CD14-positive monocyte (primary cell): ENCODE results near the gene RAB3C. TPM values are rescaled to one million over a fixed set of nuclear protein-coding genes. Genes with fewer than 3 reads are reported as not detected.

Source experiments
- DNase-seq, 3 donors: peaks; one replicate each; pipeline ENCODE4 v3.0.0-alpha.2; 2011 to 2022
- H2AFZ ChIP-seq: 2 replicates; pipeline ENCODE4 v1.6.0; 2012; ENCODE audit warnings: mild to moderate bottlenecking, low read depth, low read length, inconsistent platforms; ENCODE audit not compliant: insufficient read depth, poor library complexity, severe bottlenecking
- H3K27ac ChIP-seq, 2 donors: 1 replicate in 1 of 2; 2 replicates in 1 of 2; pipeline ENCODE4 v1.5.1; 2012 to 2013; ENCODE audit warnings: low read length in 2 of 2, control low read depth in 1 of 2, inconsistent platforms in 1 of 2, low read depth in 1 of 2, mild to moderate bottlenecking in 1 of 2
- H3K27me3 ChIP-seq, 2 donors: one replicate each; pipeline versions ENCODE4 v1.6.0 to v1.6.1; 2011 to 2013; ENCODE audit warnings: low read length in 2 of 2; ENCODE audit not compliant: control insufficient read depth in 2 of 2, insufficient read depth in 2 of 2
- H3K36me3 ChIP-seq, 2 donors: replicated peaks in 1 of 2; 1 replicate in 1 of 2; 2 replicates in 1 of 2; pipeline versions ENCODE4 v1.5.1 to v1.6.1; 2012 to 2013; ENCODE audit warnings: low read length in 2 of 2, control low read depth in 1 of 2, inconsistent platforms in 1 of 2, mild to moderate bottlenecking in 1 of 2; ENCODE audit not compliant: insufficient read depth in 2 of 2, control insufficient read depth in 1 of 2
- H3K4me1 ChIP-seq, 2 donors: 1 replicate in 1 of 2; 2 replicates in 1 of 2; pipeline versions ENCODE4 v1.5.1 to v1.6.1; 2012 to 2013; ENCODE audit warnings: low read length in 2 of 2, control low read depth in 1 of 2, inconsistent platforms in 1 of 2, mild to moderate bottlenecking in 1 of 2, moderate library complexity in 1 of 2; ENCODE audit not compliant: insufficient read depth in 2 of 2, control insufficient read depth in 1 of 2
- H3K4me2 ChIP-seq: replicated peaks from 2 replicates; pipeline ENCODE3; 2012; ENCODE audit warnings: low read length, moderate library complexity, mild to moderate bottlenecking; ENCODE audit not compliant: poor library complexity, severe bottlenecking; ENCODE audit errors: extremely low read depth
- H3K4me3 ChIP-seq, 3 experiments: fragments of 200-600 bp in 1 of 3; sonication (generic) in 1 of 3; replicated peaks in 1 of 3; 1 replicate in 2 of 3; 2 replicates in 1 of 3; pipeline ENCODE4 v1.5.1; 2011 to 2013; ENCODE audit warnings: low read length in 3 of 3, mild to moderate bottlenecking in 3 of 3, control low read depth in 2 of 3, low read depth in 2 of 3, inconsistent platforms in 1 of 3, moderate library complexity in 1 of 3
- H3K79me2 ChIP-seq: 2 replicates; pipeline ENCODE4 v1.6.0; 2012; ENCODE audit warnings: mild to moderate bottlenecking, control low read depth, inconsistent platforms, low read length, moderate library complexity; ENCODE audit not compliant: insufficient read depth
- H3K9ac ChIP-seq: 2 replicates; pipeline ENCODE4 v1.6.0; 2017; ENCODE audit warnings: low read length, mild to moderate bottlenecking; ENCODE audit not compliant: insufficient read depth, poor library complexity, severe bottlenecking
- H3K9me3 ChIP-seq, 2 donors: replicated peaks in 1 of 2; 1 replicate in 1 of 2; 2 replicates in 1 of 2; pipeline versions ENCODE4 v1.5.1 to v1.6.1; 2012 to 2013; ENCODE audit warnings: low read length in 2 of 2, control low read depth in 1 of 2; ENCODE audit not compliant: control insufficient read depth in 1 of 2, insufficient read depth in 1 of 2
- H4K20me1 ChIP-seq: 2 replicates; pipeline ENCODE4 v1.6.0; 2012; ENCODE audit warnings: mild to moderate bottlenecking, low read length, control low read depth, moderate library complexity; ENCODE audit not compliant: insufficient read depth
- H3K27ac Mint-ChIP-seq, 7 donors: one replicate each; pipeline ENCODE4 v1.8.0; 2020; ENCODE audit warnings: mild to moderate bottlenecking in 7 of 7, mixed read lengths in 7 of 7, moderate library complexity in 6 of 7, inconsistent platforms in 2 of 7
- H3K27me3 Mint-ChIP-seq, 3 donors: one replicate each; pipeline ENCODE4 v1.8.0; 2021 to 2022; ENCODE audit warnings: low read depth in 3 of 3, mild to moderate bottlenecking in 3 of 3, mixed read lengths in 3 of 3, moderate library complexity in 3 of 3, inconsistent platforms in 1 of 3
- H3K36me3 Mint-ChIP-seq, 2 donors: one replicate each; pipeline ENCODE4 v1.8.0; 2020; ENCODE audit warnings: mixed read lengths in 2 of 2, inconsistent platforms in 1 of 2, mild to moderate bottlenecking in 1 of 2
- H3K4me1 Mint-ChIP-seq: one replicate; pipeline ENCODE4 v1.8.0; 2020; ENCODE audit warnings: mild to moderate bottlenecking, mixed read lengths
- H3K4me3 Mint-ChIP-seq, 2 donors: one replicate each; pipeline ENCODE4 v1.8.0; 2020; ENCODE audit warnings: mild to moderate bottlenecking in 2 of 2, mixed read lengths in 2 of 2, moderate library complexity in 1 of 2
- H3K9me3 Mint-ChIP-seq, 7 donors: one replicate each; pipeline ENCODE4 v1.8.0; 2020 to 2022; ENCODE audit warnings: mixed read lengths in 7 of 7, mild to moderate bottlenecking in 6 of 7, moderate library complexity in 6 of 7, inconsistent platforms in 2 of 7
- CTCF ChIP-seq: fragments of 200-600 bp; IDR thresholded peaks from one replicate; pipeline ENCODE4 v1.8.0; 2022; ENCODE audit warnings: antibody characterized with exemption, mild to moderate bottlenecking
- WGBS: methylation state at CpG from one replicate; pipeline ENCODE4 v1.1.5; 2013; ENCODE audit warnings: missing lambda C conversion rate; ENCODE audit not compliant: insufficient coverage; 5-methylcytosine and 5-hydroxymethylcytosine counted together
- intact Hi-C, 2 donors: fragments of 100-400 bp; cut with micrococcal nuclease; formaldehyde crosslinking; loops; one replicate each; pipeline versions ENCODE4 v1.15.0 to v1.15.1; 2023
- polyA plus RNA-seq, 3 donors: library from polyadenylated mRNA; depleted of rRNA in 1 of 3; unstranded in 2 of 3; stranded (reverse) in 1 of 3; fragments of 300-500 nt in 2 of 3; fragments of >200 nt in 1 of 3; fragmentation: Illumina TruSeq in 2 of 3; gene quantifications; 1 replicate in 2 of 3; 2 replicates in 1 of 3; pipeline ENCODE4 v1.2.3, GENCODE V29; 2012 to 2021

RAB3C gene
- polyA plus RNA-seq, 3 donors = under 0.01 to 0.81 TPM; not detected in 1

DNA sequence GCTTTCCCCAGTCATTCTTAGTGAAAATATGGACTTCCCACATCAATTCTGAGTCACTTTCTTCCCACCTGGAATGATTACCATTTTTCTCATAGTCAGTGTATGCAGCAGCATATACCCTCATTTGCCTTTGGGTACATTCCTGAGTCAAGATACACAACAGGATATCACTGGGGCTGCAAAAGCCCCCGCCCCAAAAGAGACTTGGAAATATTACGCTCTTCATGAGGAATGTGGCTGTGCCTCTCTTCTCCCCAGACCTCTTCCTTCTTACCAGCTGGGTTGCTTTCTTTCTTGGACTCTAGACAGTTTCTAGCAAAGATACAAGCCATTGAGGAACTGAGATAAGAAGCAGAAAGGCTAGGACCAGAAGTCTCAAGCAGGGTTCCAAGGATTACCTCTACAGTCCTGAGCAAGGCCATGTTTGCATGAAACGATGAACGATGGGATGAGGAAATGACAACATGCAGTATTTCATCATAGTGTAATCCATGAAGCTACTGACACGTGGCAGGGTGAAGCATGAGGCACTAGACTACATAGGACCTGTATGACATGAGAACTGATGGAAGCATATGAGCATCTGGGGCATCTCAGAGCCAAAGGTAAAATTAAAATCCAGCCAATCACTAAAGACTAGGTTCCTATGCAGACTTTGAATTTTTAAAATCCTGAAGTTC is 218.1 kb downstream of the RAB3C start:
- Histone ChIP-seq H3K9me3 (no peaks in the 10 kb centered on the region), H3K27me3 (no peaks in the 10 kb centered on the region), H4K20me1 (no peaks in the 10 kb centered on the region), H2AFZ (no peak overlapping the region), H3K4me3 (no peak overlapping the region), H3K4me2 (no peak overlapping the region), H3K36me3 (no peaks in the 10 kb centered on the region), H3K79me2 (no peaks in the 10 kb centered on the region), H3K9ac (no peak overlapping the region), H3K4me1 (no peaks in the 10 kb centered on the region), H3K27ac (no peak overlapping the region)
- intact Hi-C loops = no loop called here
- Mint-ChIP-seq H3K27ac (peak overlapping the region in 1 of 7 donors; percentile 6), H3K27me3 (peaks cover 0 to 2% (median 0%) of the 10 kb centered on the region in 3 donors), H3K4me3 (no peak overlapping the region), H3K4me1 (peaks cover 2% of the 10 kb centered on the region), H3K36me3 (no peaks in the 10 kb centered on the region), H3K9me3 (peaks cover 0 to 4% (median 0%) of the 10 kb centered on the region in 7 donors)
- TF ChIP-seq CTCF = no peak
- WGBS = 50% methylated on average over 2 of the region's 5 CpGs
- DNase-seq = no peak

DNA sequence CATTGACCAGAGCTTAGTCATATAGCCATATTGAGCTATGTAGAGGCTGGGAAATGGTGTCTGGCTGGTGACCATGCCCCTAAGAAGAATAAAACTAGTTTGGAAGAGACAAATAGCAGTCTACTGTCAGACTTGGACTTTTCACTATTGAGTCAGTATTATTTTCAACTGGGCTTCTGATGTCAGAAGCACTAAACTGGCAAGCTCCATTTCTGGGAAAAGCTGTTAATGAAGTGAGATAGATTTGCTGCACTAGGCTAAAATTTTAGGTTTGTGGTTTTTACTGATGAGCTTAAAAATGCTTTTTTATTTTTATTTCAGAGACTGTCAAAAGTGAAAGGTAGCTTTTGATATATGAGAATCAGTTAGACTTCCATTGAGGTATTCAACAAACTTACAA is 220.2 kb downstream of the RAB3C start:
- intact Hi-C loops = no loop called here
- no peaks in the 10 kb centered on the region for H4K20me1 ChIP-seq
- no peak for TF ChIP-seq CTCF
- no peaks in the 10 kb centered on the region for H3K27me3 ChIP-seq
- H3K4me2 ChIP-seq = no peak overlapping the region
- H3K36me3 Mint-ChIP-seq = no peaks in the 10 kb centered on the region
- no peak overlapping the region for H3K27ac ChIP-seq
- H3K27me3 Mint-ChIP-seq = peaks cover 0 to 2% (median 2%) of the 10 kb centered on the region in 3 donors
- H3K9me3 ChIP-seq = no peaks in the 10 kb centered on the region
- no peak for DNase-seq
- no peak overlapping the region for H3K9ac ChIP-seq
- H3K4me3 Mint-ChIP-seq = no peak overlapping the region
- H3K79me2 ChIP-seq = no peaks in the 10 kb centered on the region
- peaks cover 0 to 5% (median 0%) of the 10 kb centered on the region in 7 donors for H3K9me3 Mint-ChIP-seq
- peaks cover 2% of the 10 kb centered on the region for H3K4me1 Mint-ChIP-seq
- no peaks in the 10 kb centered on the region for H3K36me3 ChIP-seq
- no peak overlapping the region for H3K4me3 ChIP-seq
- no peak overlapping the region for H2AFZ ChIP-seq
- H3K27ac Mint-ChIP-seq = no peak overlapping the region
- no peaks in the 10 kb centered on the region for H3K4me1 ChIP-seq
